GM23338 (cell line): Measurements from ENCODE around the gene CFAP157.

Experiments used
- CREB1 ChIP-seq: fragments of 250-450 bp; sonication (Bioruptor Pico); IDR thresholded peaks from 2 replicates; pipeline ENCODE4 v1.5.0; 2020; ENCODE audit warnings: low read depth, mild to moderate bottlenecking, moderate library complexity
- EZH2 ChIP-seq: fragments of 200-600 bp; sonication (generic); IDR thresholded peaks from one replicate; pipeline ENCODE4 v1.8.0; 2017; ENCODE audit warnings: antibody characterized with exemption, mild to moderate bottlenecking, low read depth; ENCODE audit not compliant: unreplicated experiment
- EZH2phosphoT487 ChIP-seq: fragments of 200-600 bp; sonication (generic); IDR thresholded peaks from one replicate; pipeline ENCODE4 v1.8.1; 2018; ENCODE audit warnings: antibody characterized with exemption; ENCODE audit not compliant: unreplicated experiment
- POLR2AphosphoS5 ChIP-seq: IDR thresholded peaks from 2 replicates; pipeline ENCODE4 v1.6.1; 2016; ENCODE audit warnings: antibody characterized with exemption, low read depth
- TF ChIP-seq, protein P1 (sequence below), 2 experiments: fragments of 200-600 bp in 1 of 2; sonication (generic) in 1 of 2; conservative IDR thresholded peaks; 2 replicates each; pipeline versions ENCODE4 v1.5.1 to v1.6.1; 2016 to 2017; ENCODE audit warnings: antibody characterized with exemption in 2 of 2, low read depth in 2 of 2, mild to moderate bottlenecking in 2 of 2, moderate library complexity in 1 of 2

DNA sequence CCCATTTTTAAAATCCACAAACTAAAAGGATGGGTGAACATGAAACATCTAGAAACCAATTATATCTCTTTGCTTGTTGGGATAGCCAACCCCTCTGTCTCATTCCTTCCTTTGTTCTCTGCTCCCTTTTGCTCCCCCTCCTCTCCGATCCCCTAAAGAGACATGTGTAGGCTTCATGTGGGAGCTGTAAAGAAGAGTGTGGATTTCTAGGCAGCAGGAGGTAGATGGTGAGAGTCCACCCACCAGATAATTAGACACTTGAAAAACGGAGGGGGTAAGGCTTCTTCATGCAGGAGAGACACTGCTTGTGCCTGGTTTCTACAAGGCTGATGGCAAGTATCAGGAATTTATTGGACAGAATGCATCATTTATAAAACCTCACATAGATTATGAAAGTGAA, 27.3 kb upstream of the CFAP157 start:
- TF ChIP-seq, protein P1, sequence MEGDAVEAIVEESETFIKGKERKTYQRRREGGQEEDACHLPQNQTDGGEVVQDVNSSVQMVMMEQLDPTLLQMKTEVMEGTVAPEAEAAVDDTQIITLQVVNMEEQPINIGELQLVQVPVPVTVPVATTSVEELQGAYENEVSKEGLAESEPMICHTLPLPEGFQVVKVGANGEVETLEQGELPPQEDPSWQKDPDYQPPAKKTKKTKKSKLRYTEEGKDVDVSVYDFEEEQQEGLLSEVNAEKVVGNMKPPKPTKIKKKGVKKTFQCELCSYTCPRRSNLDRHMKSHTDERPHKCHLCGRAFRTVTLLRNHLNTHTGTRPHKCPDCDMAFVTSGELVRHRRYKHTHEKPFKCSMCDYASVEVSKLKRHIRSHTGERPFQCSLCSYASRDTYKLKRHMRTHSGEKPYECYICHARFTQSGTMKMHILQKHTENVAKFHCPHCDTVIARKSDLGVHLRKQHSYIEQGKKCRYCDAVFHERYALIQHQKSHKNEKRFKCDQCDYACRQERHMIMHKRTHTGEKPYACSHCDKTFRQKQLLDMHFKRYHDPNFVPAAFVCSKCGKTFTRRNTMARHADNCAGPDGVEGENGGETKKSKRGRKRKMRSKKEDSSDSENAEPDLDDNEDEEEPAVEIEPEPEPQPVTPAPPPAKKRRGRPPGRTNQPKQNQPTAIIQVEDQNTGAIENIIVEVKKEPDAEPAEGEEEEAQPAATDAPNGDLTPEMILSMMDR (conservative IDR thresholded peaks at IDR 0.05; ENCODE audit: low read depth in 2 of 2): no peak
- no peak for TF ChIP-seq POLR2AphosphoS5
- TF ChIP-seq EZH2: no peak
- no peak for TF ChIP-seq EZH2phosphoT487
- TF ChIP-seq CREB1 (CRISPR knock-in tag): no peak
